ENCODE data around the gene MED20. TPM values are rescaled to one million over a fixed set of nuclear protein-coding genes. Genes with fewer than 3 reads are reported as not detected.
"Not testable (repeated sequence)": the region's sequence is repeated elsewhere in the genome, so short reads cannot be mapped to it uniquely, and the experiment has no call there.

The MED20 gene, protein sequence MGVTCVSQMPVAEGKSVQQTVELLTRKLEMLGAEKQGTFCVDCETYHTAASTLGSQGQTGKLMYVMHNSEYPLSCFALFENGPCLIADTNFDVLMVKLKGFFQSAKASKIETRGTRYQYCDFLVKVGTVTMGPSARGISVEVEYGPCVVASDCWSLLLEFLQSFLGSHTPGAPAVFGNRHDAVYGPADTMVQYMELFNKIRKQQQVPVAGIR
- 15.9 TPM for total RNA-seq

DNA sequence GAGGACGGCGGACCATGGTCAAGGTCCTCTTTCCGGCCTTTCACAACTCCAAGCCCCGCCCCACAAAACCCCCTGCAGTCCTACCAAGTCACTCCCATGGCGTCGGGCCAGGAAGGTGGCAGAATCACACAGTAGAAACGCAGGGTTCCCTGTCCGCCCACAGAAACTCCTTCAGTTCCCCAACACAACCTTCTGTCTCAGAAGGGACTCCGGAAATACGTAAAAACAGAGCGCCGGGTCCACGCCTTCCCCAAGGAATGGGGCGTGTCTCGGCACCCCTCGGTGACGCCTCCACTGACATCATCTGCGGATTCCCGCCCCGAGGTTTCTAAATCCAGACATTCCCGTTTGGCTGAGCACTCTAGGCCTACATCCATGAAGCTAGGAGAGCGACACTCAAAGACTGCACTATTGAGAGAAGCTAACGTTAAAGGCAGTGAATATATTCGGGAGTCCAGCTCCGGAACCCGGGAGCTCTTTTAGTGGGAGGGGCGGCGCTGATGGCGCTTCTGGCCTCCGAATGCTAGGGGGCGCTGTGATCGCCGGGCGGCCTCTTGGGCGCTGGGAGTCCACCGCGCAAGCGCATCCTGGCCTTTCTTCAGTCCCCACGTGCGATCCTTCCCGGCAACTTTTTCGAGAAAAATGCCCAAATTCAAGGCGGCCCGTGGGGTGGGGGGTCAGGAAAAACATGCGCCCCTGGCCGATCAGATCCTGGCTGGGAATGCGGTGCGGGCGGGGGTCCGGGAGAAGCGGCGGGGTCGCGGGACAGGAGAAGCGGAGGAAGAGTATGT, at the start of gene MED20, which contains the start of gene BYSL:
TSS of gene MED20 (minus strand) at position 219 of the 791 bp plus-strand sequence. CDS start at position 98, 121 bp downstream.
TSS of gene BYSL (plus strand) at position 579 of the 791 bp plus-strand sequence. CDS start at position 643, 64 bp downstream.
- DNase-seq, result peak; percentile 94

- DNase-seq, result no peak
Measured at GRCh38 chr6:41970436-41970846, 49.5 kb upstream of the MED20 start.

GRCh38 chr6:41967312-41968287, 46.7 kb upstream of the MED20 start:
- no peak for DNase-seq

DNA sequence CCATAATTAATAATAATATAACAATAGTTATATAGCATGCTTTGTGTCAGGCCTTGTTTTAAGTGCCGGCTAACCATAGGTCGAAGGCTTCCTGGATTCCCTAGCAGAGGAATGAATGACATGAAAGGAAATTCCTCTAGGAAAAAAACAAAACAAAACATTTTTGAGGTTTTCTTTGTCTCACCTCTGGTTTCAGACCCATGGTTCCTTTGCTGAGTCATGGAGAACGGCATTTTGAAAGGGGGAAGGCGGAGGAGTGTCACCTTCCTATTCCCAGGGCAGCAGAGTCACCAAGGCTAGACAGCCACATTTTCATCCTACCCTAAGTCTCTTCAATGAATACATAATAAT, 46.0 kb upstream of the MED20 start:
- DNase-seq, result no peak

DNA sequence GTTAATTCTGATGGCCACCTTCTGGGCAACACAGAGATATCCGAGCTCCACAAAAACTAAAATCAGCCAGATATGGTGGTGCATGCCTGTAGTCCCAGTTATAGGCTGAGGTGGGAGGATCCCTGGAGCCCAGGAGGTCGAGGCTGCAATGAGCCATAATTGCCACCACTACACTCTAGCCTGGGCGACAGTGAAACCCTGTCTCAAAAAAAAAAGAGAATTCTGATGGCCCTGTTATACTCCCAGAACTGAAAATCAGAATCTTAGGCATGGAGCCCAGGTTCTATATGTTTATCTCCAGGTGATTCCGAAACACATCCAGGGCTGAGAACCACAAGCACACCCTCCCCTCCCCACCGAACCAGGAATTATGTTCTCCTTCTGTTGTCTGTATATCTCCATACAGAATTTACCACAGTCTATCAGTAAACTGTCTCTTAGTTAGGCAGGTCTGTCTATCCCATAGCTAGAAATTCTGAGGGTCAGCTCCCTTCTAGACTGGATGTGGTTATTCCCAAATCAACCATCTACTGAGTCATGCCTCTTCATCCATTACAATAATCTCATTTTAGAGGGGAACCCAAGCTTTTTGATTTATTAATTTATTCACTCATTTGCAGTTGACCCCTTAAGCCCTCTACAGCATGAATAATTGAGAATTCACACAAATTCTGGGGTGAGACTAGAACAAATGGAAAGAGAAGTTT, 45.4 kb upstream of the MED20 start:
- no peak for DNase-seq

- no peak for DNase-seq
Measured at GRCh38 chr6:41965429-41966213, 44.7 kb upstream of the MED20 start.

- no peak for DNase-seq
Measured at GRCh38 chr6:41964201-41964887, 43.4 kb upstream of the MED20 start.

- DNase-seq, result no peak
Measured at GRCh38 chr6:41963371-41963770, 42.4 kb upstream of the MED20 start.

- no peak for DNase-seq
Measured at GRCh38 chr6:41960028-41960427, 39.1 kb upstream of the MED20 start.

- no peak for DNase-seq
Measured at GRCh38 chr6:41958022-41958856, 37.3 kb upstream of the MED20 start.

GRCh38 chr6:41957117-41957516, 36.2 kb upstream of the MED20 start:
- DNase-seq, result no peak

GRCh38 chr6:41955412-41955811, 34.5 kb upstream of the MED20 start:
- no peak for DNase-seq

- no peak for DNase-seq
Measured at GRCh38 chr6:41954668-41955067, 33.7 kb upstream of the MED20 start.

- DNase-seq, result no peak
Measured at GRCh38 chr6:41947581-41948220, 26.8 kb upstream of the MED20 start.

DNA sequence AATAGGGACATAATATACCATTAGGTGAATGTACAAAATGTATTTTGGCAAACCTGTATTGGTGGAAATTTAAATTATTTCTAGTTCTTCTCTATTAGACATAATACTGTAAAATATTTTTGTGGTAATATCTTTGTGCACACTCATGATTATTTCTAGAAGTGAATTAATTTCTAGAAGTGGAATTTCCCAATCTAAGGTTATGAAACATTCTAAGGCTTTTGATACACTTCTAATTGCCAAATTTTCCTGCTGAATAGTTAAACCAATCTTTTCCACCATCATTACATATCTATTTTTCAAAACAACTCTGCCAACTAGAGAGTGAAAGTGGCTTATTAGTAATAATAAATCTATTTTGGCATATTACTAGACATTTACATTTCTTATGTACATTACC, 22.5 kb upstream of the MED20 start:
- DNase-seq, result no peak

- not testable (repeated sequence) for DNase-seq
Measured at GRCh38 chr6:41942882-41943281, 21.9 kb upstream of the MED20 start.

- DNase-seq, result no peak
Measured at GRCh38 chr6:41942067-41942851, 21.3 kb upstream of the MED20 start.

Data from occipital lobe (tissue), 2 donors.